ENCODE results near the gene F12.

Gene F12

GRCh38 chr5:177409043-177409801, at the start of gene F12:
F12 (minus strand) TSS chr5:177409564; CDS start chr5:177409527, 37 bp downstream.
- no peak for DNase-seq (ENCODE audit: low read depth)

GRCh38 chr5:177458912-177459350, 49.6 kb upstream of the F12 start:
- no peak for DNase-seq (ENCODE audit: low read depth)

GRCh38 chr5:177457852-177458681, 48.7 kb upstream of the F12 start:
- DNase-seq (ENCODE audit: low read depth) = no peak

GRCh38 chr5:177456976-177457851, 47.9 kb upstream of the F12 start:
- no peak for DNase-seq (ENCODE audit: low read depth)

- no peak for DNase-seq (ENCODE audit: low read depth)
These were observed 47.2 kb upstream of the F12 start for GRCh38 chr5:177456591-177456964.

- DNase-seq (ENCODE audit: low read depth) = peak; percentile 93
These were observed 46.6 kb upstream of the F12 start for GRCh38 chr5:177455661-177456590.

GRCh38 chr5:177455036-177455660, 45.8 kb upstream of the F12 start:
- DNase-seq (ENCODE audit: low read depth) = peak; percentile 90

GRCh38 chr5:177454397-177455035, 45.2 kb upstream of the F12 start:
- DNase-seq (ENCODE audit: low read depth) = peak; percentile 89

GRCh38 chr5:177453852-177454396, 44.6 kb upstream of the F12 start:
- no peak for DNase-seq (ENCODE audit: low read depth)

- DNase-seq (ENCODE audit: low read depth) = no peak
These were observed 43.6 kb upstream of the F12 start for GRCh38 chr5:177452688-177453638.

GRCh38 chr5:177450667-177451424, 41.5 kb upstream of the F12 start:
- DNase-seq (ENCODE audit: low read depth) = no peak

GRCh38 chr5:177449140-177450061, 40.0 kb upstream of the F12 start:
- no peak for DNase-seq (ENCODE audit: low read depth)

- no peak for DNase-seq (ENCODE audit: low read depth)
These were observed 39.0 kb upstream of the F12 start for GRCh38 chr5:177448244-177448950.

- no peak for DNase-seq (ENCODE audit: low read depth)
These were observed 38.4 kb upstream of the F12 start for GRCh38 chr5:177447611-177448243.

GRCh38 chr5:177447066-177447610, 37.8 kb upstream of the F12 start:
- peak; percentile 59 for DNase-seq (ENCODE audit: low read depth)

Measured in stimulated activated CD4-positive, alpha-beta T cell treated with anti-CD3 and anti-CD28 coated beads, Interleukin-2, amount 100 ng/mL, for 4 hours (primary cell).